ENCODE data around the gene USP20.
"Not testable (repeated sequence)": the region's sequence is repeated elsewhere in the genome, so short reads cannot be mapped to it uniquely, and the experiment has no call there.

Gene USP20

DNA sequence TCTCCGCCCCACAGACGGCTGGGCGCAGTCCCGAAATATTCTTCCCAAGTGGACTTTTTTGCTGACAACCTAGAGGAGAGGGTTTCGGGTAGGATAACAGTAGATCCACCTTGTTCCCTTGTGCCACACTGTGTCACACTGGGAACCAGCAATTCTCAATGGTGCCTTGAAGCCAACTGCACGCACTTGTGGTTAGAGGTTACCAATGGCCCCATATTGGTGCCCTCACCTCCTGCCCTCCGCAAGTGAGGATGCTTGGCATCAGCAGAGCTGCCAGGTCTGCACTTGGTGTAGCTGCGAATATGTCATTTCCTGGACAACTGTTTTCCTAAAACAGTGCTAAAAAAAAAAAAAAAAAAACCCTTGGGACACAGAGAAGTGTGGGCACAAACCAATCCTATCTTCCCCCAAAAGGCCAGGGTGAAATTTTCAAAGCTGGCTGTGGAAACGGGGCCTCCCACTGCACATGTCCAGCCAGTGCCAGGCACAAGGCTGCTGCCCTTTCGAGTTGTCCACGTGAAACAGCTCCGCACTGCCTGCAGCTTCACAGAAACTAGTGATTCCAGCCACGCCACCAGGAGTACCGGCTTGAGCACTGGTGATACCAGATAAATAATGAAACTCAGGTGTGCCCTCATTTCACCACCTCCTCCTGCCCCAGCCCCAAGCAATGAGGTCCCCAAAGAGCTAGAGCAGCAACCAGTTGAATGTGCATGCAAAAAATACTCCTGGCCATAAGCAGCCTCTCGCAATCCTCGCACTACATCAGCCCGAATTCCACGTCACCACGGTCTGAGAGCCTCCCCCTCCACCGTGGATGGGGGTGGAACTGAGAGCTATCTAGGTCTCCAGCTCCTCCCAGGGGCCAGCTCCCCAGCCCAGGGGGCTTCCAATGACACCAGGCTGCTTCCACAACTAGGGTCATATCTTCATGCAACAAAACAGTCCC, 51.2 kb downstream of the USP20 start:
- Histone ChIP-seq H3K9ac (ENCODE audit: low read depth, low read length) (no peak overlapping the region), H3K4me3 (ENCODE audit: low read depth, low read length) (no peak overlapping the region), H3K36me3 (ENCODE audit: control insufficient read depth, insufficient read depth, low read length) (peaks cover 5% of the 10 kb centered on the region; the same call in 1 of the 2 replicates), H3K4me1 (ENCODE audit: control insufficient read depth, insufficient read depth, low read length) (peaks cover 37% of the 10 kb centered on the region), H3K27me3 (ENCODE audit: control insufficient read depth, insufficient read depth, low read length) (no peaks in the 10 kb centered on the region), H3K9me3 (ENCODE audit: control insufficient read depth, insufficient read depth, low read length) (no peaks in the 10 kb centered on the region), H3K27ac (ENCODE audit: low read depth, low read length) (peak overlapping the region; percentile 47)

- peak overlapping the region; percentile 35 for H3K27ac ChIP-seq (ENCODE audit: low read depth, low read length)
- H3K36me3 ChIP-seq (ENCODE audit: control insufficient read depth, insufficient read depth, low read length), result no peaks in the 10 kb centered on the region
- H3K4me1 ChIP-seq (ENCODE audit: control insufficient read depth, insufficient read depth, low read length), result peaks cover 37% of the 10 kb centered on the region
- H3K9me3 ChIP-seq (ENCODE audit: control insufficient read depth, insufficient read depth, low read length), result no peaks in the 10 kb centered on the region
- no peak overlapping the region for H3K9ac ChIP-seq (ENCODE audit: low read depth, low read length)
- H3K4me3 ChIP-seq (ENCODE audit: low read depth, low read length), result no peak overlapping the region
- no peaks in the 10 kb centered on the region for H3K27me3 ChIP-seq (ENCODE audit: control insufficient read depth, insufficient read depth, low read length)
These were observed 52.4 kb downstream of the USP20 start for GRCh38 chr9:129887334-129888292.

- Histone ChIP-seq H3K9ac (ENCODE audit: low read depth, low read length) (no peak overlapping the region), H3K4me3 (ENCODE audit: low read depth, low read length) (no peak overlapping the region), H3K36me3 (ENCODE audit: control insufficient read depth, insufficient read depth, low read length) (no peaks in the 10 kb centered on the region), H3K27ac (ENCODE audit: low read depth, low read length) (peak overlapping the region; percentile 35), H3K9me3 (ENCODE audit: control insufficient read depth, insufficient read depth, low read length) (no peaks in the 10 kb centered on the region), H3K27me3 (ENCODE audit: control insufficient read depth, insufficient read depth, low read length) (no peaks in the 10 kb centered on the region), H3K4me1 (ENCODE audit: control insufficient read depth, insufficient read depth, low read length) (peaks cover 37% of the 10 kb centered on the region)
These were observed 53.2 kb downstream of the USP20 start for GRCh38 chr9:129888293-129889121.

DNA sequence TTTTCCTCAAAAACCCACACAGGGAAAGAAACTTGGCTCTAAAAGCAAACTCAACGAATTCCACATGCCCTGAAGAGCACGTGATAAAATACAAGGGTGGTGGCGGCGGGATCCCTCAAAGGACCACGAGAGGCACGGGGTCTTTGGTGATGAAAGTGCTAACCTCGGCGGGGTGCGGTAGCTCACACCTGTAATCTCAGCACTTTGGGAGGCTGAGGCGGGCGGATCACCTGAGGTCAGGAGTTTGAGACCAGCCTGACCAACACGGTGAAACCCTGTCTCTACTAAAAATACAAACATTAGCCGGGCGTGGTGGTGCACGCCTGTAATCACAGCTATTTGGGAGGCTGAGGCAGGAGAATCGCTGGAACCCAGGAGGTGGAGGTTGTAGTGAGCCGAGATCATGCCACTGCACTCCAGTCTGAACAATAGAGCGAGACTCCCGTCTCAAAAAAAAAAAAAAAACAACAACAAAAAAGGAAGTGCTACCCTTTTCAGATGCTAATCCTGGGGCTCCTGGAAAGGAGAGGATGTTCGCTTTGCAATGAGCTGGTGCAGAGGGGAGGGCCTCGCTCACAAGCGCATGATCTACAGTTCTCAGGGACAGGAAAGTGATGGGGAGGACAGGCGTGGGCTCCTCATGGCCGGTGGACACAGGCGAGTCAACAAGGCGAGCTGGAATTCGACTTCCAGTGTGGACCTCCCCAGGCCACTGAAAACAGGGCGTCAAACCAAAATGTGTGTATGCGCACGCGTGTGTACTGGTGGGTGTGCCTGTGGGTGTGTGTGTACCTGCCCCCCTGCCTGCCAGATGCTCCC, 54.1 kb downstream of the USP20 start:
- Histone ChIP-seq H3K27ac (ENCODE audit: low read depth, low read length) (peak overlapping the region; percentile 74), H3K27me3 (ENCODE audit: control insufficient read depth, insufficient read depth, low read length) (no peaks in the 10 kb centered on the region), H3K4me3 (ENCODE audit: low read depth, low read length) (peak overlapping the region; percentile 54), H3K9me3 (ENCODE audit: control insufficient read depth, insufficient read depth, low read length) (no peaks in the 10 kb centered on the region), H3K9ac (ENCODE audit: low read depth, low read length) (no peak overlapping the region), H3K4me1 (ENCODE audit: control insufficient read depth, insufficient read depth, low read length) (peaks cover 31% of the 10 kb centered on the region), H3K36me3 (ENCODE audit: control insufficient read depth, insufficient read depth, low read length) (0 out of 2 replicates have a peak, but pooled peaks cover 3% of the 10 kb centered on the region)

- Histone ChIP-seq H3K4me3 (ENCODE audit: low read depth, low read length) (peak overlapping the region; percentile 54), H3K36me3 (ENCODE audit: control insufficient read depth, insufficient read depth, low read length) (0 out of 2 replicates have a peak, but pooled peaks cover 5% of the 10 kb centered on the region), H3K9me3 (ENCODE audit: control insufficient read depth, insufficient read depth, low read length) (no peaks in the 10 kb centered on the region), H3K27me3 (ENCODE audit: control insufficient read depth, insufficient read depth, low read length) (no peaks in the 10 kb centered on the region), H3K9ac (ENCODE audit: low read depth, low read length) (no peak overlapping the region), H3K4me1 (ENCODE audit: control insufficient read depth, insufficient read depth, low read length) (peaks cover 24% of the 10 kb centered on the region), H3K27ac (ENCODE audit: low read depth, low read length) (peak overlapping the region; percentile 74)
These were observed 54.9 kb downstream of the USP20 start for GRCh38 chr9:129889941-129890717.

GRCh38 chr9:129890718-129891299, 55.6 kb downstream of the USP20 start:
- Histone ChIP-seq H3K27ac (ENCODE audit: low read depth, low read length) (peak overlapping the region; percentile 74), H3K4me3 (ENCODE audit: low read depth, low read length) (peak overlapping the region; percentile 54; the same call in 1 of the 2 replicates)
- H3K9ac ChIP-seq (ENCODE audit: low read depth, low read length), result not testable (repeated sequence)

DNA sequence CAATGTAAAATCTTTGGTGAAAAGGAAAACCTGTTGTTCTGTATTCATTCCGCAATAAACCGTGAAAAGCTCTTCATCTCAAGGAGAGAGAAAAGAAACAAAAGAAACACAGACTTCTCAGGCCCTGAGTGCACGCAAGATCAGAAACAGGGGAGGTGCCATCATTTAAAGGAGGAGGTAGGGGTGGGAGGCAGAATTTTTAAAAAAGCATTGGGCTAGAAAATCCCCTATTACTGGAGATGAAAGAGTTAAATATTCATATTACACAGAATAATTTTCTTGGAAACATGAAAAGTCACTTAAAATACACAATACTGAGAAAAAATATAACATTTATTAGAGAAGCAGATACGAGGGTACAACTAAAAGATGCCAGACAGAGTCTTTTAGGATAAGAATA, 56.3 kb downstream of the USP20 start:
- no peaks in the 10 kb centered on the region for H3K9me3 ChIP-seq (ENCODE audit: control insufficient read depth, insufficient read depth, low read length)
- no peak overlapping the region for H3K9ac ChIP-seq (ENCODE audit: low read depth, low read length)
- no peak overlapping the region for H3K27ac ChIP-seq (ENCODE audit: low read depth, low read length)
- H3K4me1 ChIP-seq (ENCODE audit: control insufficient read depth, insufficient read depth, low read length), result peaks cover 15% of the 10 kb centered on the region
- H3K36me3 ChIP-seq (ENCODE audit: control insufficient read depth, insufficient read depth, low read length), result peaks cover 11% of the 10 kb centered on the region; the same call in 1 of the 2 replicates
- H3K4me3 ChIP-seq (ENCODE audit: low read depth, low read length), result no peak overlapping the region
- no peaks in the 10 kb centered on the region for H3K27me3 ChIP-seq (ENCODE audit: control insufficient read depth, insufficient read depth, low read length)

More at GRCh38 chr9:129890718-129891299, 55.6 kb downstream of the USP20 start:
- H3K27me3 ChIP-seq (ENCODE audit: control insufficient read depth, insufficient read depth, low read length); H3K9me3 ChIP-seq (ENCODE audit: control insufficient read depth, insufficient read depth, low read length): not testable (repeated sequence)
- peaks cover 11% of the 10 kb centered on the region; the same call in 1 of the 2 replicates for H3K36me3 ChIP-seq (ENCODE audit: control insufficient read depth, insufficient read depth, low read length)
- peaks cover 20% of the 10 kb centered on the region for H3K4me1 ChIP-seq (ENCODE audit: control insufficient read depth, insufficient read depth, low read length)

GRCh38 chr9:129894120-129894823, 59.0 kb downstream of the USP20 start:
- peaks cover 6% of the 10 kb centered on the region for H3K4me1 ChIP-seq (ENCODE audit: control insufficient read depth, insufficient read depth, low read length)
- peaks cover 11% of the 10 kb centered on the region; the same call in 1 of the 2 replicates for H3K36me3 ChIP-seq (ENCODE audit: control insufficient read depth, insufficient read depth, low read length)
- no peak overlapping the region for H3K27ac ChIP-seq (ENCODE audit: low read depth, low read length)
- H3K9ac ChIP-seq (ENCODE audit: low read depth, low read length), result no peak overlapping the region
- no peak overlapping the region for H3K4me3 ChIP-seq (ENCODE audit: low read depth, low read length)
- H3K27me3 ChIP-seq (ENCODE audit: control insufficient read depth, insufficient read depth, low read length), result no peaks in the 10 kb centered on the region
- H3K9me3 ChIP-seq (ENCODE audit: control insufficient read depth, insufficient read depth, low read length), result no peaks in the 10 kb centered on the region

Measured in HUES48 (cell line).